GM21367 (cell line): ENCODE measurements around the gene EZR.

ENCODE experiments used
- ATAC-seq: cut with Tn5 transposase; IDR thresholded peaks from one replicate; pipeline ENCODE4 v1.9.1; 2021; ENCODE audit not compliant: unreplicated experiment

Gene EZR

GRCh38 chr6:158764183-158764849, 54.9 kb downstream of the EZR start:
- no peak for ATAC-seq

GRCh38 chr6:158763434-158764182, 55.6 kb downstream of the EZR start:
- ATAC-seq = no peak

GRCh38 chr6:158762787-158763433, 56.3 kb downstream of the EZR start:
- no peak for ATAC-seq

- no peak for ATAC-seq
Measured at GRCh38 chr6:158761746-158762145, 57.4 kb downstream of the EZR start.

GRCh38 chr6:158760618-158761250, 58.4 kb downstream of the EZR start:
- no peak for ATAC-seq

- ATAC-seq = no peak
Measured at GRCh38 chr6:158759966-158760617, 59.1 kb downstream of the EZR start.

- ATAC-seq = no peak
Measured at GRCh38 chr6:158758941-158759479, 60.2 kb downstream of the EZR start.

GRCh38 chr6:158758451-158758860, 60.7 kb downstream of the EZR start:
- no peak for ATAC-seq

- ATAC-seq = no peak
Measured at GRCh38 chr6:158757753-158758090, 61.4 kb downstream of the EZR start.

GRCh38 chr6:158756977-158757752, 62.0 kb downstream of the EZR start:
- ATAC-seq = no peak

GRCh38 chr6:158756126-158756525, 63.0 kb downstream of the EZR start:
- ATAC-seq = no peak

GRCh38 chr6:158755636-158756035, 63.5 kb downstream of the EZR start:
- no peak for ATAC-seq

- no peak for ATAC-seq
Measured at GRCh38 chr6:158754738-158755137, 64.4 kb downstream of the EZR start.

GRCh38 chr6:158753811-158754210, 65.4 kb downstream of the EZR start:
- no peak for ATAC-seq

- no peak for ATAC-seq
Measured at GRCh38 chr6:158752613-158753012, 66.6 kb downstream of the EZR start.

GRCh38 chr6:158751921-158752320, 67.2 kb downstream of the EZR start:
- ATAC-seq = no peak

GRCh38 chr6:158751224-158751623, 67.9 kb downstream of the EZR start:
- ATAC-seq = no peak

- no peak for ATAC-seq
Measured at GRCh38 chr6:158744986-158745430, 74.2 kb downstream of the EZR start.

- ATAC-seq = no peak
Measured at GRCh38 chr6:158743033-158743651, 76.0 kb downstream of the EZR start.

GRCh38 chr6:158739673-158740072, 79.5 kb downstream of the EZR start:
- no peak for ATAC-seq
